Forelimb muscle (tissue), 1 donor: ENCODE data around the gene CAMTA1. TPM values are rescaled to one million over a fixed set of nuclear protein-coding genes. Genes with fewer than 3 reads are reported as not detected.

Source experiments
- DNase-seq: peaks from one replicate; pipeline ENCODE4 v3.0.0-alpha.2; 2013; ENCODE audit warnings: low read depth
- polyA plus RNA-seq: library from polyadenylated mRNA; unstranded; fragments of 120-200 nt; gene quantifications from one replicate; pipeline ENCODE4 v1.2.1, GENCODE V29; 2013; ENCODE audit not compliant: insufficient read length

Gene CAMTA1
- polyA plus RNA-seq, 1 donor = 43.5 TPM

DNA sequence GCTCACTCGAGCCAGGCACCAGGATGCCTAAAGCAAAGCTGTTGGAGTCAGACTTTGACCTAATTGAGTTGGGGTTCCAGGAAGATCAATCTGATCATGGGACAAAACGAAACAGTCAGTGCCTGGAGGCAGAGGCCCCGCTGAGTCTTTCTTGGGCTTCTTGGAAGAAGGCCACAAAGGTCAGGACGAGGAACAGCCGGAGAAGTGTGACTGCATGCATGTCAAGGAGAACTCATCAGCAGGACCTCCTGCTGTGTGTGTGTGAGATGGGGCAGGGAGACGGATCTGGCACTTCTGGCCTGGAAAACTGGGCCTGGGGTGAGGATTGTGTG lies 190.8 kb downstream of the CAMTA1 start:
- no peak for DNase-seq

GRCh38 chr1:6979003-6979613 lies 193.9 kb downstream of the CAMTA1 start:
- DNase-seq = no peak

DNA sequence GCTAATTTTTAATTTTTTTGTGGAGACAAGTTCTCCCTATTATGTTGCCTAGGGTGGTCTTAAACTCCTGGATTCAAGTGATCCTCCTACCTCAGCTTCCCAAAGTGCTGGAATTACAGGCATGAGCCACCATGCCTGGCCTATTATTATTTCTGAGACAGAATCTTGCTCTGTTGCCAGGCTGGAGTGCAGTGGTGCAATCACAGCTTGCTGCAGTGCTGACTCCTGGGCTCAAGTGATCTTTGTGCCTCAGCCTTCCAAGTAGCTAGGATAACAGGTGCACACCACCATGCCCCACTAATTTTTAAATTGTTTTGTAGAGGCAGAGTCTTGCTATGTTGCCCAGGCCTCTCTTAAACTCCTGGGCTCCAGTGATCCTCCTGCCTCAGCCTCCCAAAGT lies 196.3 kb downstream of the CAMTA1 start:
- no peak for DNase-seq

DNA sequence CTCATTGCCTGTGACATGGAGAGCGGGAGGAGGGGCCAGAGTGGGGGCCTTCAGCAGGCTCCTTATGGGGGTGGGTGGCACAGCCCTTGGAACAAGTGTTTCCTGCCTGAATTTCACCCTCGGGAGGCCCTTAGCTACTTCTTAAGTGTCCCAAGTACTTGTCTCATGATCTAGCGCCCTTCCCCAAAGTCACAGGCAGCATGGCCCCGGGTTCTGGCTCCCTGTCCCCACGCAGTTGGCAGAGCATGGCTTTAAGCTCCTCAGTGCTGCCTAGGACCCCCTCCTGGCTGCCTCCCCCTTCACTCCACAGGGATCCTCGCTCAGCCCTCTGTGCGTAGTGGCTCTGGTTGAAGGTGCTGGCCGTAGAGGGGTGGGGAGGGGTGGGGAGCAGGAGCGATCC lies 197.2 kb downstream of the CAMTA1 start:
- no peak for DNase-seq

GRCh38 chr1:6982860-6983259 lies 197.6 kb downstream of the CAMTA1 start:
- no peak for DNase-seq

GRCh38 chr1:6984536-6984935 lies 199.3 kb downstream of the CAMTA1 start:
- DNase-seq = no peak

- DNase-seq = peak; percentile 49
Measured at GRCh38 chr1:6984986-6985385, 199.7 kb downstream of the CAMTA1 start.

DNA sequence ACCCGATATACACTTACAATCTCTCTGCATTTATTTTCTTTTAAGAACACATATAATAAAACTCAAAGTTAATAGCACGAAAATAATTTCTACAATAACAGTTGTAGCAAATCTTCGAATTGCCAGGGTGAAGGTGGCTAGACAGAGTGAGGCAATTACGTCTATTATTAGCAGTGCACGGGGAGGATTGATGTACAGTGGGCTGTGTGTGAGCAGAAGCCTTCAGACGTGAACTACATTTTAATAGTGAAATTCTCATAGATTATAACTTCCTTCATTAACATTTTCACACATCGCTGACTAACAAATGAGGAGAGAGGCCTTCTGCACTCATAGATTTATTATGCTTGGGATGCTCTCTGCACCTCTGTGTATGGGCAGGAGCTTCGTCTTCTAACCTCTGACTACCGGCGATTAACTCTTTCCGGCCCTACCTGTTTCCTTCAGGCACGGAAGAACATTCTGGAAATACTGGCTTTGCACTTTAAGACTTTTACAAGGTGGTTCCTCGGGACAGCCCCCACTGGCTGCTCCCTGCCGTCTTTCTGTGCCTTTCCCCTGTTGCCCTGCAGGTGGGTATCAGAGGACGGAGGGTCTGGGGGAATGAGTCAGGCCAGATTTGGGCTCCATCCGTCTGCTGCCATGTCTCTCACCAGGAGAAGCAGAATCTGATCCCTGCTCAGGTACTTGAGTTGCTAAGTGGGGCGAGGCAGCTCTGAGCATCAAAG lies 200.5 kb downstream of the CAMTA1 start:
- DNase-seq = no peak

DNA sequence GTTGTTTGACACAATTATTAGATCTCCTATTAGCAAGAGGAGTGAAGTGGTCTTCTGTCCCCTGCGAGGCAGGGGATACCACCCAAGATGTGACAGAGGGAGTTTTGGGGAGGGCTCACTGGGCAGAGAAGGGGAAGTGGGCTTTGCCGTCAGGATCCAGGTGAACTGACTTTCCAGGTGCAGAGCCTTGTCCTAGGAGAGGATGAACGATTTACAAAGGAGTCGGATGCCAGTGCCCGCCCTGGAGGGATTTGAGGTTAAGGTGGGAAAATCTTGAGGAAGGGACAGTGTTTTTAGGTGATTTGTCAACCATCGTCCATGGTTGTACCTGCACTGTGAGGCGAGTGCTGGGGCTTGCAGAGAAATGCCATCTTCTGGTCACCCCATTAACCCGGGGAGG lies 201.0 kb downstream of the CAMTA1 start:
- no peak for DNase-seq

- DNase-seq = no peak
Measured at GRCh38 chr1:6987940-6988339, 202.7 kb downstream of the CAMTA1 start.

GRCh38 chr1:6988796-6989195 lies 203.5 kb downstream of the CAMTA1 start:
- no peak for DNase-seq

GRCh38 chr1:6989212-6990159 lies 204.2 kb downstream of the CAMTA1 start:
- no peak for DNase-seq

- no peak for DNase-seq
Measured at GRCh38 chr1:6991266-6991665, 206.0 kb downstream of the CAMTA1 start.

GRCh38 chr1:6995789-6996188 lies 210.5 kb downstream of the CAMTA1 start:
- DNase-seq = no peak

DNA sequence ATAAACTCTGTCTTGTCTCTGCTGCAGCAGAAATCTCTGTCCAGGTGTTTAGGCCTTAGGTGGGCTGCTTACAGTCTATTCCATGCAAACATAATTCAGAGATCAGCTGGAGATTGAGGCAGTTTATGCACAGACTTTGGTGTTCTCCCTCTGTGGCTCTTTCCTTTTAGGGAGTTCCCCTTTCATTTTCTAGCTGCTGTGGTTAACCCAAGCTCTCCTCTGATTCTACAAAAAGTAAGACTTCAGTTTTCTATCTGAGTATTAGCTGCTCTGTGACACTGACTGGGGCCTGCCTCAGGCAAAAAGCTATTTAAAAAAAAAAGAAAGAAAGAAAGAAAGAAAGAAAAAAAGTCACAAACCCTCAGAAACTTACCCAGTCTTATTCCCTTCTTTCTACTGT lies 211.1 kb downstream of the CAMTA1 start:
- no peak for DNase-seq

DNA sequence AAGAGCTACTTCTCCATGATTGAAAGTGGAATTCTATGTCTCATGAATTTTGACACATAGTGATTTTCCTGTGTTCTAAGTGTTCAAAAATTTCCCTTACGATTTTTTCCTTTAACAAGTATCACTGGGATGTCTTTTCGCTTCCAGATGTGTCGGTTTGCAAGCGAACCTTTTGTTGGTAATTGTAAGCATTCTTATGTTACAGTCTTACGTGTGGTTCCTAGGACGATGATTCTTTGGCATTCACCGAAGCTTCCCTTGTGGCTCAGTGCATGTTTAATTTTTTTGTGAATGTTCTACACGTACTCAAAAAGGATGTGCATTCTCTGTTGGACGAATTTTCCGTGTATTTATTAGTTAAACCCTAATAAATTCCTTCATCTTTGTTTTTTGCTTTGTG lies 211.6 kb downstream of the CAMTA1 start:
- no peak for DNase-seq

DNA sequence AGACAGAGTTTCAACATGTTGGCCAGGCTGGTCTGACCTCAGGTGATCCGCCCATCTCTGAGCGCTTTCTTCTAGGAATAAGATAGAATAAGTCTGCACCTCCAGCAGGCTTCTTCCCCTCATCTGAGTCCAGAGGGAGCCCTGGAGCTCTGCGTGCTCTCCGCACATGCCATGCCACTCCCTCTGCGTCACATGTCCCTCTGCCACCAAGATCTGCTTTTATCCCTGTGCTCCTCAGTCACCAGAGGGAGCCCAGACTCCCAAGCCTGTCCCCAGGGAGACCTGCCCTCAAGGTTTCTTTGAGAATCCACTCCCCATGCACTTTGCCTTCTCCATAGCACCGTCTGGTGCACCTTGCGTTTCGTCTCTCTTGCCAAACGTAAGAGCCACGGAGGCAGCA lies 213.0 kb downstream of the CAMTA1 start:
- DNase-seq = no peak

- DNase-seq = no peak
Measured at GRCh38 chr1:6999826-7000225, 214.6 kb downstream of the CAMTA1 start.

DNA sequence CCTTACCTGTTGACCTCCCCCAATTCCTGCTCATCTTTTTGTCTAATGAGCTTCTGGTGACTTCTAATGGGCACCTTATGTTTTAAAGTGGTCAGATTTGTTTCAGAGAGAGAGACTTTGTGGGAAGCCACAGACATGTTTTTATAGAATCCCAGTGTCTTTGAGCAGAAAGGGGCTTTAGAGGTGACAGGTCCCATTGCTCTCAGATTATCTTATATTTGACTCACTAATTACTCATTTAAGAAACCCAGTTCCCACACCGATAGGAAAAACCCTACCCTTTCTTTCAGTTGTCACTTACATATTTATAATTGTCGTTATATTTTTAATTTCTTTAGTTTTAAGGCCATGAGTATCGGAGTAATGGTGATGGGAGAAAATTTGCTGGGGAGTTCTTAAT lies 215.5 kb downstream of the CAMTA1 start:
- DNase-seq = no peak

GRCh38 chr1:7002728-7003127 lies 217.5 kb downstream of the CAMTA1 start:
- DNase-seq = no peak

DNA sequence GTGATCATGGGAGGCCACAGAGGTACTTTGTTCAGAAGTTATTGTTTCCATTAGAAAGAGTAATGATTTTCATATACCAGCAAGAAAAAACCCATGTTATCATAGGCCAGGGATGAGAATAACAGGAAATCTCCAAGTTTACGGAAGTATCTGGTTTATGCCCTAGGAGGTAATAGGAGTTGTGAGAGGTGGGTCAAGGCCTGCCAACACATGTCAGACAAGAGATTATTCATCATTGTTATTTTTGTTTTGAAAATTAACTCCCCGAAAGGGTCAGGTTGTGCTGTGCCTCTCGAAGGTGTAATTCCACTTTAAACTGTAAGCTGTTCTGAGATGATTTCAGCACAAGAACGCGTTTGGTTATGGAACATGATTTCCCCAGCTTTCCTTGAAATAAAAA lies 218.4 kb downstream of the CAMTA1 start:
- no peak for DNase-seq

DNA sequence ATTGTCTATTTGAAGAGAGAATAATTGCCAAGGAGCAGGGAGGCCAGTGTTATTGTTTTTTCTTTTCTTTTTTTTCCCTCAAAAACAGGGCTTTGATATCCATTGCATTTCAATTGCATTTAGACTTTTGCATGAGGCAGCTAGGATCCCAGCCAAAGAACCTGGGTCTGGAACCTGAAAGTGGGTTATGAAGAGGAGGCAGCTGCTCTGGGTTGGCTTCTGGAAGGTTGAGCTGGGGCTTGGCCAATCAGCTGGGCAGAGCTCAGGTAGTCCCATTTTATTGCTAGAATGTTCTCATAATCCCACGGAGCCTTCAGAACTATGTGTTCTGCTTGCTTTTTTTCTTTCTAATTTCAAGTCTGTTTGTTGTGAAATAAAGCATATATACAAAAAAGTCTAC lies 218.9 kb downstream of the CAMTA1 start:
- no peak for DNase-seq

GRCh38 chr1:7005762-7006161 lies 220.5 kb downstream of the CAMTA1 start:
- no peak for DNase-seq
